Liver (tissue), 3 donors: ENCODE measurements around the gene HOXC13.

ENCODE experiments used
- ATF3 ChIP-seq: IDR thresholded peaks from 2 replicates; pipeline ENCODE4 v1.6.1; 2016; ENCODE audit warnings: antibody characterized with exemption
- CTCF ChIP-seq: fragments of 150-350 bp; IDR thresholded peaks from 2 replicates; pipeline ENCODE4 v1.5.1; 2017; ENCODE audit warnings: improper control_type of control experiment, low read depth, low read length; ENCODE audit not compliant: missing input control
- EGR1 ChIP-seq, 2 donors: IDR thresholded peaks; 2 replicates each; pipeline ENCODE4 v1.6.1; 2016 to 2018; ENCODE audit warnings: antibody characterized with exemption in 2 of 2, low read depth in 2 of 2
- MAX ChIP-seq: IDR thresholded peaks from 2 replicates; pipeline ENCODE4 v1.6.1; 2016; ENCODE audit warnings: antibody characterized with exemption
- RAD21 ChIP-seq, 2 donors: IDR thresholded peaks; 2 replicates each; pipeline ENCODE4 v1.6.1; 2016; ENCODE audit warnings: antibody characterized with exemption in 2 of 2, mild to moderate bottlenecking in 2 of 2
- REST ChIP-seq: IDR thresholded peaks from 2 replicates; pipeline ENCODE4 v1.6.1; 2016; ENCODE audit warnings: antibody characterized with exemption, mild to moderate bottlenecking
- TAF1 ChIP-seq: conservative IDR thresholded peaks from 2 replicates; pipeline ENCODE4 v1.6.1; 2016; ENCODE audit warnings: antibody characterized with exemption, mild to moderate bottlenecking
- donor health status: healthy.
- donor health status: healthy.

- TF ChIP-seq CTCF (no peak), MAX (no peak), RAD21 (IDR thresholded peaks at IDR 0.05) (no peak), REST (no peak), EGR1 (IDR thresholded peaks at IDR 0.05; ENCODE audit: low read depth in 2 of 2) (no peak), ATF3 (no peak), TAF1 (no peak)
Measured at GRCh38 chr12:53978477-53979356, 40.1 kb downstream of the HOXC13 start.
